KOPT-K1 (cell line): Measurements from ENCODE around the gene OSBP2.

ENCODE experiments used
- H3K27ac ChIP-seq: fragments of 200-600 bp; sonication (generic); 2 replicates; pipeline ENCODE4 v1.5.1; 2016; ENCODE audit warnings: antibody characterized with exemption, mild to moderate bottlenecking, low read depth, low read length; ENCODE audit not compliant: poor library complexity, severe bottlenecking
- H3K36me3 ChIP-seq: fragments of 200-600 bp; sonication (generic); 2 replicates; pipeline ENCODE4 v1.5.1; 2017; ENCODE audit warnings: antibody characterized with exemption, mild to moderate bottlenecking, low read length, moderate library complexity; ENCODE audit not compliant: insufficient read depth
- H3K9me3 ChIP-seq: fragments of 200-600 bp; sonication (generic); 2 replicates; pipeline ENCODE4 v1.5.1; 2017; ENCODE audit warnings: antibody characterized with exemption, low read length, mild to moderate bottlenecking; ENCODE audit not compliant: insufficient read depth, poor library complexity, severe bottlenecking

Gene OSBP2

GRCh38 chr22:30863081-30863833 is 168.6 kb downstream of the OSBP2 start:
- Histone ChIP-seq H3K27ac (no peak overlapping the region), H3K36me3 (no peaks in the 10 kb centered on the region), H3K9me3 (no peaks in the 10 kb centered on the region)

- H3K36me3 ChIP-seq: no peaks in the 10 kb centered on the region
- H3K27ac ChIP-seq: no peak overlapping the region
- no peaks in the 10 kb centered on the region for H3K9me3 ChIP-seq
Measured at GRCh38 chr22:30864441-30865420, 170.1 kb downstream of the OSBP2 start.

GRCh38 chr22:30865656-30866055 is 171.0 kb downstream of the OSBP2 start:
- H3K9me3 ChIP-seq: no peaks in the 10 kb centered on the region
- no peak overlapping the region for H3K27ac ChIP-seq
- no peaks in the 10 kb centered on the region for H3K36me3 ChIP-seq

- Histone ChIP-seq H3K27ac (no peak overlapping the region), H3K9me3 (no peaks in the 10 kb centered on the region), H3K36me3 (no peaks in the 10 kb centered on the region)
Measured at GRCh38 chr22:30866216-30866615, 171.5 kb downstream of the OSBP2 start.

- H3K27ac ChIP-seq: peak overlapping the region; percentile 79
- H3K9me3 ChIP-seq: no peaks in the 10 kb centered on the region
- no peaks in the 10 kb centered on the region for H3K36me3 ChIP-seq
Measured at GRCh38 chr22:30866811-30867271, 172.2 kb downstream of the OSBP2 start.

GRCh38 chr22:30867746-30868662 is 173.3 kb downstream of the OSBP2 start:
- H3K9me3 ChIP-seq: no peaks in the 10 kb centered on the region
- no peaks in the 10 kb centered on the region for H3K36me3 ChIP-seq
- H3K27ac ChIP-seq: peak overlapping the region; percentile 79

GRCh38 chr22:30868663-30869385 is 174.2 kb downstream of the OSBP2 start:
- H3K36me3 ChIP-seq: no peaks in the 10 kb centered on the region
- peak overlapping the region; percentile 79 for H3K27ac ChIP-seq

GRCh38 chr22:30869667-30870395 is 175.2 kb downstream of the OSBP2 start:
- Histone ChIP-seq H3K9me3 (no peaks in the 10 kb centered on the region), H3K27ac (peak overlapping the region; percentile 79), H3K36me3 (no peaks in the 10 kb centered on the region)

More at GRCh38 chr22:30868663-30869385, 174.2 kb downstream of the OSBP2 start:
- H3K9me3 ChIP-seq: no peaks in the 10 kb centered on the region

- no peaks in the 10 kb centered on the region for H3K36me3 ChIP-seq
- H3K27ac ChIP-seq: peak overlapping the region; percentile 79
- no peaks in the 10 kb centered on the region for H3K9me3 ChIP-seq
Measured at GRCh38 chr22:30870451-30871345, 176.0 kb downstream of the OSBP2 start.

GRCh38 chr22:30871391-30872284 is 177.0 kb downstream of the OSBP2 start:
- no peaks in the 10 kb centered on the region for H3K36me3 ChIP-seq
- H3K27ac ChIP-seq: no peak overlapping the region

GRCh38 chr22:30872285-30873041 is 177.8 kb downstream of the OSBP2 start:
- no peak overlapping the region for H3K27ac ChIP-seq
- no peaks in the 10 kb centered on the region for H3K9me3 ChIP-seq
- no peaks in the 10 kb centered on the region for H3K36me3 ChIP-seq

More at GRCh38 chr22:30871391-30872284, 177.0 kb downstream of the OSBP2 start:
- no peaks in the 10 kb centered on the region for H3K9me3 ChIP-seq
